GM21619 (cell line): ENCODE measurements around the gene SAT1.

ENCODE experiments used
- ATAC-seq: cut with Tn5 transposase; IDR thresholded peaks from one replicate; pipeline ENCODE4 v1.9.1; 2021; ENCODE audit not compliant: unreplicated experiment

SAT1 gene

DNA sequence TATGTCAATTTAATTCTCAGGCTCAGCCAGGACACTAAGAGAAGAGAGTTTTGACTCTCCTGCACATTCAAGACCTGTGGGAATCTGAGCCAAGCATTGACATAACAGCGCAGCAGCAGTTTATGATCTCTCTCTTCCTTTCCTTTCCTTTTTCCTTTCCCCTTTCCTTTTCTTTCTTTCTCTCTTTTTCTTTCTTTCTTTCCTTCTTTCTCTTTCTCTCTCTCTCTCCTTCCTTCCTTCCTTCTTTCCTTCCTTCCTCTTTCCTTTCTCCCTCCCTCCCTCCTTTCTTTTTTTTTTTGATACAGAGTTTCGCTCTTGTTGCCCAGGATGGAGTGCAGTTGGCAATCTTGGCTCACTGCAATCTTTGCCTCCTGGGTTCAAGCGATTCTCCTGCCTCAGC, 21.6 kb downstream of the SAT1 start:
- ATAC-seq: no peak

- no peak for ATAC-seq
These were observed 22.4 kb downstream of the SAT1 start for GRCh38 chrX:23805389-23805788.

- no peak for ATAC-seq
These were observed 27.3 kb downstream of the SAT1 start for GRCh38 chrX:23810279-23810678.

GRCh38 chrX:23811108-23811651, 28.2 kb downstream of the SAT1 start:
- ATAC-seq: no peak

GRCh38 chrX:23811656-23812055, 28.7 kb downstream of the SAT1 start:
- ATAC-seq: no peak

GRCh38 chrX:23813808-23814207, 30.8 kb downstream of the SAT1 start:
- no peak for ATAC-seq

GRCh38 chrX:23815376-23815775, 32.4 kb downstream of the SAT1 start:
- no peak for ATAC-seq

DNA sequence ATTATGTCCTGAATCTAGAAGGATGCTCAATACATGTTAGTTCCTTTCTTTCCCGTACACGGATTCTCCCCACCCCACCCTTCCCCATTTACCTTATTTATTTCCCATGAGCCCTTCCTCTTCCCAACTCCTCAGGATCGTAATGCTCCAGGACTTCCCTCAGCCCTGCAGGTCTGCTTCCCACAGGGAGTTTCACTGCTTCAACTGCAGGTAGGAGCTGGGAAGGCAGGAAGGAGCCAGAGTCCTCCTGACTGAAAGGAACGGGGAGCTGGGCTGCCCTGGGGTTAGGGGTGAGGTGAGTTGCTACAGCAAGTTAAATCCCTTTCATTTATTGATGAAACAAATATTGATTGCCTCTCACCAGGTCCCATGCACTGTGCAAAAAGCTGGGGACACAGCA, 33.2 kb downstream of the SAT1 start:
- ATAC-seq: no peak

- ATAC-seq: no peak
These were observed 35.0 kb downstream of the SAT1 start for GRCh38 chrX:23817979-23818336.

DNA sequence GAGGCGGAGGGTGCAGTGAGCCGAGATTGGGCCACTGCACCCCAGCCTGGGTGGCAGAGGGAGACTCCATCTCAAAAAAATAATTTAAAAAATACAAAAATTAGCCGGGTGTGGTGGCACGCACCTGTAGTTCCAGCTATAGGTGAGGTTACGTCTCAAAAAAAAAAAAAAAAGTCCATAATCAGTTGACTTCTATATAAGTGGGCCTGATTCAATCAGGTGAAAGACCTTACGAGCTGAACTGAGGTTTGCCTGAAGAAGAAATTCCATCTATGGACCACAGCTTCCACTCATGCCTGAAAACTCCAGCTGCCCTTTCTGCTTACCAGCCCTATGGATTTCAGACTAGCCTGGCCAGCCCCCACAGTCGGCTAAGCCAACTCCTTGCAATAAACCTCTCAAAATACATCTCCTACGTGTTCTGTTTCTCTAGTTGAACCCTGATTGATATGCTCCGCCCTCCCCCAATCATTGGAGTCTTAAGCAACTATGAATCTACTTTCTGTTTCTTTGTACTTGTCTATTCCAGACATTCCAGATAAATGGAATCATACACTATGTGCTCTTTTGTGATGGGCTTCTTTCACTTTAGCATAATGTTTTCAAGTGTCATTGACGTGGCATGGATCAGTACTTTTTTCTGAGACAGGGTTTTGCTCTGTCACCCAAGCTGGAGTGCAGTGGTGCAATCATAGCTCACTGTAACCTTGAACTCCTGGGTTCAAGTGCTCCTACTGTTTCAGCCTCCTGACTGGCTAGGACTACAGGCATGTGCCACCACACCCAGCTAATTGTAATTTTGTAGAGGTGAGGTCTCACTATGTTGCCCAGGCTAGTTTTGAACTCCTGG, 36.6 kb downstream of the SAT1 start:
- ATAC-seq: no peak

- ATAC-seq: no peak
These were observed 37.3 kb downstream of the SAT1 start for GRCh38 chrX:23820235-23820782.

DNA sequence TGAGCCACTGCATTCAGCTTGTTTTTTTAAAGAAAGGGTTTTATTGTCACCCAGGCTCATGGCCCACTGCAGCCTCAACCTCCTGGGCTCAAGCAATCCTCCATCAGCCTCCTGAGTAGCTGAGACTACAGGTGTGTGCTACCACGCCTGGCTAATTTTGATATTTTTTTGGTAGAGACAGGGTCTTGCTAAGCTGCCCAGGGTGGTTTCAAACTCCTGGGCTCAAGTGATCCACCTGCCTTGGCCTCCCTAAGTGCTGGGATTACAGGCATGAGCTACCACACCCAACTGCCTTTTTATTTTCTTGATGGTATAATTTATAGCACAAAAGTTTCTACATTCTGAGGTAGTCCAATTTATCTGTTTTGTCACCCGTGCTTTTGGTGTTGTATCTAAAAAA, 38.9 kb downstream of the SAT1 start:
- ATAC-seq: no peak

- ATAC-seq: no peak
These were observed 39.4 kb downstream of the SAT1 start for GRCh38 chrX:23822397-23822796.

DNA sequence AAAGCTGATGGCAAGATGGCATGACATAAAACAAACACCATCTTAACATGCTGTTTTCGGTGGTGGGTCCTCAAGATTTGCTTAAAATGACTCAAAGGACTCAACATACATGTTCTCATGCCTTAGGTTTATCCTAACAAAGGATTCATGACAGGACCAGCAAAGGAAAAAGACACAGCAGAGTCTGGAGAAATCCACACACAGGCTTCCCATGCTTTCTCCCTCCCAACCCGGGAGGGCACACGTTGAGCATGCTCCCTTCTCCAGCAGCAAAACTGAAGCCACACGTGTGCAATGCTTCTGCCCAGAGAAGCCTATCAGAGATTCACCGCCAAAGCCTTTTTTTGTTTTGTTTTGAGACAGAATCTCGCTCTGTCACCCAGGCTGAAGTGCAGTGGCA, 39.9 kb downstream of the SAT1 start:
- ATAC-seq: no peak

GRCh38 chrX:23825675-23826074, 42.7 kb downstream of the SAT1 start:
- ATAC-seq: no peak

DNA sequence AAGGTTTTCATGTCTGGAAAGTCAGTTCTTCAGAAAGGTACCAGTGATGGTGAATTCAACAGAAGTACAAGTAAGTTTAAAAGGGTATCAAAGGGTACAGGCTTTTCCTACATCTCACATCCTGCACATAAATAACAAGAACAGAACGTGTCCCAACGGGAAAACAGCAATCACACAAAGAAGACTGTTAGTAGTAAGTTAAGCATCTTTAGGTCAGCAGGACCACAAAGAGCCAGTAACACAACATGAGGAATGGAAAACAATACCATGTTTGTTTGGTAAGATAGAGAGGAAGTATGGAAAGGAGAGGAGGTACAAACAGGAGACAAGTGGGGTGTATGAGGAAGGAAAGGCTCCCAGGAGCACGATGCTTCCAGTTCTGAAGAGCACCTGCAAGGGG, 43.2 kb downstream of the SAT1 start:
- no peak for ATAC-seq

DNA sequence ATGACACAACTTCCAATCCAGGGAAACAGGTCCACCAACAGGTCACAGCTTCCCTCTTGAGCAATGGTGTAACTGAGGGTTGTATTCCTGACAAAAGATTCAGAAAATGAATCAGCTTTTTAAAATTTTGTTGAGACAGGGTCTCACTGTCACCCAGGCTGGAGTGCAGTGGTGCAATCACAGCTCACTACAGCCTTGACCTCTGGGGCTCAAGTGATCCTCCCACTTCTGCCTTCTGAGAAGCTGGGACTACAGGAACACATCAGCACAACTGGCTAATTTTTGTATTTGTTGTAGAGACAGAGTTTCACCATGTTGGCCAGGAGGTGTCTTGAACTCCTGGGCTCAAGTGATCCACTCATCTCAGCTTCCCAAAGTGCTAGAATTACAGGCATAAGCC, 43.7 kb downstream of the SAT1 start:
- no peak for ATAC-seq

DNA sequence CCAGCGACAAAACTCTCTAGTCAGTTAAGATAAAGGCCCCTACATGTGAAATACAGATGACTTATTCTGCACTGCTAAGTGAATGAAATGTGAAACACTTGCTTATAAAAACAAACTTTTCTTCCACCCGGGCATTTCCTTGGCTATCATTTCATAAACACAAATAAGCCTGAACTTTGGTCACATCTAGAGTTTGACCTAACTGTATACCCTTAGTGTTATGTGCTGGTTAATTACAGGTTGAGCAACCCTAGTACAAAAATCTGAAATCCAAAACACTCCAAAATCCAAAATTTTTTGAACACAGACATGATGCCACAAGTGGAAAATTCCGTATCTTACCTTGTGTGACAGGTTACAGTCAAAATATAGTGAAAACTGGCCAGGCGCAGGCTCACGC, 45.9 kb downstream of the SAT1 start:
- ATAC-seq: no peak

DNA sequence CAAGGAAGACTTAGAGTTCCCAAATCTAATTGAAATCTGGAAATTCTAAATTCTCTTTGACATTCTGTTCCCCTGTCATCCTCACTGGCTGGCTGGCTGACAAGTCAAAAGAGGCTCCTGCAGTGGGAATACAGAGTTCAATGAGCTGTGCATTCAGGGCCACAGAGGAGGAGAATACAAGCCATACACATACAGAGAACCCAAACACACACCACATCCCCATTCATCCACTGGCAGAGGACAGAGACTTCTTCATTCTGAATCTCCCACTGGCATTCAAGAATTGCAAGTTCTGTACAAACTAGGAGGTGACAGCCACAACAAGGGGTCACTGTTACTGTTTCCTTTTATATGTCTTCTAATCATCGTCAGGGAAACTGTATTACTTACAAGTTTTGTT, 49.7 kb downstream of the SAT1 start:
- ATAC-seq: no peak
